DMS79 treated with DMSO at 0.1 percent for 48 hours (cell line): ENCODE results near the gene CTNND2.

Experiments
- DNase-seq: peaks from one replicate; lab custom pipeline; 2025; lab: John Stamatoyannopoulos, UW

CTNND2 gene, protein sequence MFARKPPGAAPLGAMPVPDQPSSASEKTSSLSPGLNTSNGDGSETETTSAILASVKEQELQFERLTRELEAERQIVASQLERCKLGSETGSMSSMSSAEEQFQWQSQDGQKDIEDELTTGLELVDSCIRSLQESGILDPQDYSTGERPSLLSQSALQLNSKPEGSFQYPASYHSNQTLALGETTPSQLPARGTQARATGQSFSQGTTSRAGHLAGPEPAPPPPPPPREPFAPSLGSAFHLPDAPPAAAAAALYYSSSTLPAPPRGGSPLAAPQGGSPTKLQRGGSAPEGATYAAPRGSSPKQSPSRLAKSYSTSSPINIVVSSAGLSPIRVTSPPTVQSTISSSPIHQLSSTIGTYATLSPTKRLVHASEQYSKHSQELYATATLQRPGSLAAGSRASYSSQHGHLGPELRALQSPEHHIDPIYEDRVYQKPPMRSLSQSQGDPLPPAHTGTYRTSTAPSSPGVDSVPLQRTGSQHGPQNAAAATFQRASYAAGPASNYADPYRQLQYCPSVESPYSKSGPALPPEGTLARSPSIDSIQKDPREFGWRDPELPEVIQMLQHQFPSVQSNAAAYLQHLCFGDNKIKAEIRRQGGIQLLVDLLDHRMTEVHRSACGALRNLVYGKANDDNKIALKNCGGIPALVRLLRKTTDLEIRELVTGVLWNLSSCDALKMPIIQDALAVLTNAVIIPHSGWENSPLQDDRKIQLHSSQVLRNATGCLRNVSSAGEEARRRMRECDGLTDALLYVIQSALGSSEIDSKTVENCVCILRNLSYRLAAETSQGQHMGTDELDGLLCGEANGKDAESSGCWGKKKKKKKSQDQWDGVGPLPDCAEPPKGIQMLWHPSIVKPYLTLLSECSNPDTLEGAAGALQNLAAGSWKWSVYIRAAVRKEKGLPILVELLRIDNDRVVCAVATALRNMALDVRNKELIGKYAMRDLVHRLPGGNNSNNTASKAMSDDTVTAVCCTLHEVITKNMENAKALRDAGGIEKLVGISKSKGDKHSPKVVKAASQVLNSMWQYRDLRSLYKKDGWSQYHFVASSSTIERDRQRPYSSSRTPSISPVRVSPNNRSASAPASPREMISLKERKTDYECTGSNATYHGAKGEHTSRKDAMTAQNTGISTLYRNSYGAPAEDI (N-terminal part only)

DNA sequence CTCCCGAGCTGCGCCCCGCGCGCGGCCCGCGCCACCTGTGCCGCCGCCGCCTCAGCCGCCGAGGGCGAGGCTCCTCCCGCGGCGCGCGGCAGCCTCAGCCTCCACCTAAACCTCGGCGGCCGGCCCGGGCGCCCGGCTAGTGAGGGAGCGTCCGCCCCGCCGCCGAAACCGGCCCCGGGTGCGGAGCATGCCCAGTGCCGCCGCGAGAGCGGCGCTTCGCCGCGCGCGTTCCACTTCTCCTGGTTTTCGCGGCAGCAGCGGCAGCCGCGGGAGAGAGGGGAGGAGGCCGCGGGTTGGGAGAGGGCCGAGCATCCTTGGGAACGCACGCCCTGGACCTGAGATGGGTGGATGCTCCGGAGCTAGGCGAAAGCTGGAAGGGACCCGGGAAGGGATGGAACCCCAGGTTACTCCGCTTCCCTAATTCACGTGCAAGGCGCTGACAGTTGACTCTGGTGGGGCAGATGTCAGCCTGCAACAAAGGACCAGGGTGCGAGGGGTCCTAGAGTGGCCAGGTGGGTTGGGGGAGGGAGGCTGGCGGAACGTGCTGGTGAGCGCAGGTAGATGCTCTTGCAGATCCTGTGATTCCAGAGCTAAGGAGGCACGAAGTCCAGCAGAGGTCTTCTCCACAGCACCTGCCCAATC is at the start of gene CTNND2:
Gene CTNND2 (minus strand): TSS at position 182 of the 642 bp plus-strand sequence. CDS start 593 bp downstream, outside the sequence.
- peak; percentile 47 for DNase-seq

DNA sequence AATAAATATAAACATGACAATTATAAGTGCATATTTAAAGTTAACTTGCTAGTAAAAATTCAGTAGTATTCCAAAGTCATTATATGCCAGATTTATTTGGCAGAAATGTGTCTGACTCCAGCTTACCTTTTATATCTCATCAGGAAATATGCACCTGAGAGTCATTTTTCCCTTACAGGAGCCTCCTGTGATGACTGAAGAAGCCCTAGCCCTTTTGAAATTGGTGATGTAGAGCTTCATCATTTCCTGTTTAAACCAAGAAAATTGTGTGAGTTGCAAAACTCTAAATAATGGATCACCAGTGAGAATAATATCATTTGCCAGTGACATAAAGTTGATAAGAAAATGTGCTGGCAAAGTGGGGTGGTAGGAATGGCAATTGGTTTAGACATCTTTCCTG is 42.1 kb upstream of the CTNND2 start:
- DNase-seq, result no peak

DNA sequence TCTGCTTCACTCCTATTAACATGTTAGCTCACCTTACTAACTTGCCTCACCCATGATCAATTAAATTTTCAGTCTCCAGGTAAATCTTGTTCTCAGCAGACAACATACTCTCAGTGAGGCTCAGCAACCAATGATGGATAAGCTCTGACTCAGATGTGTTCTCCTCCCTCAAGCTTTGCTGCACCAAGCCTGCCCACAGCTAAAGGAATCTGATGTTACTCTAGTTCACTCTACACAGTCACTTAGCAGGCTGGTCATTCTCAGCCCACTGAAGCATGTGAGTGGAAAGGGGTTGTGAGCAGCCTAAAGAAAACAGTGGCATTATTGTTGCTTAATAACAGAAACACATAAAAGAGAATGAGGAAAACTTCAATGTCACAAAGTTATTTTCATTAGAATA is 37.3 kb upstream of the CTNND2 start:
- no peak for DNase-seq

DNA sequence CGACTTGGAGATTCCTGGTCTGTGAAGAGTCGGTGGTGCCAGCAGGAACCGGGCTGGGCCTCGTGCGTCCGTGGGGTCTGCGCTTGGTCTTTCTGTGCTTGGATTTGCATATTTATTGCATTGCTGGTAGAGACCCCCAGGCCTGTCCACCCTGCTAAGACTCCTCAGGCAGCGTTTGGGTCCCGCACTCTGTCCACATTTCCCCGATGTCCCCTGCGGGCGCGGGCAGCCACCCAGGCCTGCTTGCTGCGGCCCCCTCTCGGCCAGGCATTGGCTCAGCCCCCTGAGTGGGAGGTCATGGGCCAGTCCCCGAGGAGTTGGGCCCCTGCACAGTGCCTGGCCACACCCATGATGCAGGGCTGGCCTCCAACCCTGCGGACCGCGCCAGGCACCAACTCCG is 27.4 kb upstream of the CTNND2 start:
- DNase-seq, result no peak

DNA sequence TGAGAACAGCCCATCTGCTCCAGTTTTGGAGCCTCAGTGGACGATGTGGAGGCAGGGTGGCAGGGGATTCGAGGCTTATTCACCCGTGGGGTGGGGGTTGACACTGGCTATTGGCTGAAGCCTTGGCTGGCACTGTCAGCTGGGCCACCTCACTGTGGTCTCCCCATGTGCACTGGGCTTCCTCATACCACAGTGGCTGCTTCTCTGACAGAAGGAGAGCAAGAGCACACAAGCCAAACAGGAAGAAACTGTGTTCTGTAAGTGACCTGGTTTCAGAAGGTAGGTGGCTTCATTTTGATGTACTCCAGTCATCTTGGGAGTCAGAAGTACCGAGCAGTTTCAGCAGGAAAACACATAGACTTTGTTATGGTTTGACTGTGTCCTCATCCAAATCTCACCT is 24.7 kb upstream of the CTNND2 start:
- DNase-seq, result no peak

DNA sequence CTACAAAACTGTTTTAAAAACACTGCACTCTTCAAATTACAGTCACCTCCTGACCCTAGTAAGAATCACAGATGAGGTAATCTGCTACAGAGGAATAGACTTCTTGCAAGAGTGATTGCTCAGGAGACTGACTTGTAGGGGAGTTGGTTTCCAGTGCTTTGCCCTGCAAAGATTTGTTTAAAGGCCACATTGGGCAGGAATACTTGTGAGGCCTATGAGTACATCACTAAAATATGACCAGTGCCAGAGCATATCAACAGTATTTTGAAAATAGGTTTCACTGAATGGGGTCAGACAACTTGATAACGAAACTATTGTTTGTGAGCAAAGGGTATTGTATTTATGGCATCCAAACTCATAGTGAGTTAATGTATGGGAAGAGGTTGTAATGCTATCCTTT is 21.5 kb upstream of the CTNND2 start:
- no peak for DNase-seq

DNA sequence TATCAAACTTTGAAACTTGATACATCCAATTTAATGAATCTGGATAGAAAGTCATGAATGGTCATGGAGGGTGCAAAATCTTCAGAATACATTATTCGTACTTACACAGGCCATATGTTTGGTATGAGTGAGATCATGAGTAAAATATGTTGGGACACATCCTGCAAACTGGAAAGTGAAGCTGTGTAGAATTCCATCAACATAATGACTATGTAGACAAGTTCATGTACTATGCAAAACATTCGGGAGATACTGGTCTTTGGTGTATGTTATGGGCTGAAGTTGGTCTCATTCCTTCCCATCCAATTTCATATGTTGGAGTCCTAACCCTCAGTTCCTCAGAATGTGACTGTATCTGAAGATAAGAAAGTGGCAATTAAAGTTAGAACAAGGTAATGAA is 18.1 kb upstream of the CTNND2 start:
- DNase-seq, result no peak

DNA sequence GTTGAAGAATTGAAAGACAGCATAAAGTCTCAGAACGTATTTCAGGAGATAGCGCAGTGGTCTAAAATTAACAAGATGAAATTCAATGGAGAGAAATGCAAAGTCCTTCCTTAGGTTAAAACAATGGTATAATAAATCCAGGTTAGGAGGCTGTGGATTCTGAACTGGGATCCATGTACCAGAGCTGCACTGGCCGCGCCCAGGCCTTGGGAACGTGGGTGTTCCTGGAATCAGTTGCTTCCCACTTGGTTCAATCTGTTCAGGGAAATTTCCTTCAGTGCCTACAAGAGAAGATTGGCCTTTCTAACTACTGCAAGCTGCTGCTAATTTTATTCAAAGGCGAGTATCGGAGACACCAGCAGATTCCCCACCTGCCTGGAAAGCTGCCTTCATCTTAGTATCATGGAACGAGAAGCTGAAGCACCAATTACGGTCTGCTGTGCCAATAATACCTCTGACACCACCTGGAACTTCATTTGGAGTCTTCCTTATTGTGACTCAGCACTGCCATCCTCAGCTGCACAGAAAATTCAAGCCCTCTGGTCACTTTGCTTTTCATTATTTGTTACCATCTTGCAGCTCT is 14.3 kb upstream of the CTNND2 start:
- no peak for DNase-seq

DNA sequence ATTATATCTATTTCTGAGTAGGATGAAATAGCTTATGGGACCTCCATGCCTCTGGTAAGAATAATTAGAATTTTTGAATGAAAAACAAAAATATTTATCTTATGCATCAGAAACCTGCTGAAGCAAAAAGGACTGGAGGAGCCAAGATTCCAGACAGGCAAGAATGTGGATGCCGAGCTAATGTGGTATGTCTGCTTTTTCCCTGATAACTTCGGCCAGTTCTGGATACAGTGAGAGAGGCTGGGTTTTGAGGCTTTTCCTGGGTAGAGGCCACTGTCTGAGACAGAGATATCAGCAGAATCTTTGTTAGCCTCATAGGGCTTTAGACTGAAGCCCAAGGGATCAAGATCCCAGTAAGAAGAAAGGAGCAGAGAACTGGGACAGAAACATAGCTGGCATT is 5.2 kb upstream of the CTNND2 start:
- DNase-seq, result no peak

DNA sequence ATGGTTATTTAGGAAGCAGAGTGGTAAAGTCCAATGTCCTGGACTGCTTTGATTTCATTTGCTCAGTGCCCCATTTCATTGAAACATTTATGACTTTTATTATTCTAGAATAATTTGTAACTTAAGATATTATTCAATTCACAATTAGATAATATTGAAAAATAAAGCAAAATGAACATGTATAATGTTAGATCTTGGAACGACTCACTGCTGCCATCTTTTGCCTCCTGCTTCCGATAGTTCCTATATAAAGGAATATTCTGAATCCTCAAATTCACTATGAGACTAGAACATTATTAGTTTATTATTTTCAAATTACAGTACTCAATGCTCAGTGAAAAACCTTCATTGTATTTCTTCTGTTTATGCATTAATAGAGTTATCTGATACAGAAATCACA is 2.3 kb upstream of the CTNND2 start:
- no peak for DNase-seq

DNA sequence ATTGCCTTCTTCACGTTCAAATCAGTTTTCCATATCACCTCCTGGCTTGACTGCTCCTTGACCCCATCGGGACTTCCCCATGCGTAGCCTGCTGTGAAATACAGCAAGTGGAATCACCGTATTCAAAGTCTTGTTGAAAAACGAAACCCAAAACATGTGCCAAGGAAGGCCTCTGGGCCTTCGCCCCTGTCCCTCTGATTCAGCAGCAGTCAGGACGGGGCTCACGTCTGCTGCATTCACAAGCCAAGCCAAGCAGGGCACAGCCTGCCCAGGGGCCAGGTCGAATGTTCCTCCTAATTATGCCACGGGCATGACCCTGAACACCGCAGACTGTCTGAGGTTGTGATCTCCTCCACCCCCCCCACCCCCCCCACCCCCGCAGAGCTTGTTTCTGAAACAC is 960 bp upstream of the CTNND2 start:
- DNase-seq, result no peak

DNA sequence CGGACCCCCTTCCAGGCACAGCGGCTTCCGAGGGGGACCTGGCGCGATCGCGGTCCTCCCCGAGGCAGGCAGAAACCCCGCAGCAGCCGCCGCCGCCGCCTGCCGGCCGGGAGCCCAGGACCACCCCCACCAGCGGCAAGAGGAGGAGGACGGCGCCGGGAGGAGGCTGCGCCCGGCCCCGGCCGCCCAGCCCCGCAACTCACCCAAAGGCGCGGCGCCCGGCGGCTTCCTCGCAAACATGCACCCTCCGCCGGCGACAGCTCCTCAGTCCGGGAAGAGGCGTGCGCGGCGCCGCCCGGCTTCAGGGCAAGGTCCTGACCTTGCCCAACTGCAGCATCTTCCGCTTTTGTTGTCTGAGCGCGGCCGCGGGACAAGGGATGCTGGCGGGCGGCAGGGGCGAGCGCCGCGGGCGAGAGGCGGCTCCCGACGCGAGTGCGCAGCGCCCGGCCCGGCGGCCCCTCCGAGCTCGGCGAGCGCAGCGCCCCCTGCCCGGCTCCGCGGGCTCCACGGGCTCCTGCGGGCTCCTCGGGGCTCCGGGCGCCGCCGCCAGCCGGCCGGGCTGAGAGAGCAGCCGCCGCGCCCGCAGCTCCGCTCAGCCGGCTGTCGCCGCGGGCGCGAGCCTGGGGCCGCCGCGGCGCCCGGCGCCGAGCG is 507 bp downstream of the CTNND2 start:
- DNase-seq, result peak; percentile 3

DNA sequence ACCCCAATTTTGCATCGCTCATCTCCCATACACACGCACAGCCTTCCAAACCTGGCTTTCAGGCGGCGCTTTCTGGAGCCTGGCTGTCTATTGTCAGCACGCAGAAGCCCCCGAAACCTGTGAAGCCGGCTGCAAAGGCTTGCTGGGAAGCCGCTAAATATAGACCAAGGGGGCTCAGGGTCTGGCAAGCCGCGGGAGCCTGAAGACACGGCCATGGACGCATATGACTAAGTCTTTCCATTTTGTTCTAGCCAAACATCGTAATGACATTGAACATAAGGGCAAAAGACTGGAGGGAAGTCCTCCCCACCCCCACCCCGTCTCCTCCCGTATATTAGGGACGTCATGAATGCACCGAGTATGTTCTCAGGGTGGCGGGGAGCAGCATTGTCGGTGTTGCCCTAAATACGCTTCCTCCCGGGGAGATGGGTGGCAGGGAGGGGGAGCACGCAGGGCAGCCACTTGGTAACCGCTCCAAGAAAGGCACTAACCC is 1.1 kb downstream of the CTNND2 start:
- DNase-seq, result no peak

DNA sequence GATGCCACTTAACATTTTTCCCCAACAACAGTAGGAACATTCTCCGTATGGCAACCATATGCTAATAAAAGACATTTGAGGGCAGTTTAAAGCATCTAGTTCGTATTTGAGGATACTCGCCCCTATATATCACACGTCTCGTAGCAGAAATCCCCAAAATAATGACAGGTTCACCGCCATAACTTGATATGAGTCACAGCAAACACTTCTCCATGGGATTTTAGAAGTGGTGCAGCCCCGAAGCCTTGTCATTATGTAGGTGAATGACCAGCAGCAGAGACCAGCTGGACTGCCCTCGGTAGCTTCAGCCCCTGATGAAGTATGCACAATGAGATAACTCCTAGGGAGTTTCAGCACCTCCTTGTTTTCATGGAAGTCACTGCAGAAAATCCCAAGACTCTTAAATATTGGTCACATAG is 2.0 kb downstream of the CTNND2 start:
- DNase-seq, result no peak

DNA sequence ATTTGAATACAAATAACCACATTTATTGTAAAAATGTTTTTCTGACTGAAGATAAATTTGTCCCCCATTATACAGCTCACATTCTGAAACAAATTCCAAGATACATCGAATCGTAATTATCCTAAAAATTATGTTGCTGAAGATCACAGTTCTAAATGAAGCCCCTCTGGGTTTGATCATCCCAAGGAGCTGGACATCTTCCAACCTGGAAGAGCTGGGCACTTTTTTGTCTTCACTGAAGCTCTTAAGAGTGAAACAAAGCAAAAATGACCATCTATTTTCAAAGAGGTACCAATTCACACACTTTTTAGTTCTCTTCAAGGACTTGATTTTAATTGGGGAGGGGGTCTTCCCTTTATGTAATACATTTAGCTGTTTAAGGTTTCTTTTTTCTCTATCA is 5.5 kb downstream of the CTNND2 start:
- no peak for DNase-seq

DNA sequence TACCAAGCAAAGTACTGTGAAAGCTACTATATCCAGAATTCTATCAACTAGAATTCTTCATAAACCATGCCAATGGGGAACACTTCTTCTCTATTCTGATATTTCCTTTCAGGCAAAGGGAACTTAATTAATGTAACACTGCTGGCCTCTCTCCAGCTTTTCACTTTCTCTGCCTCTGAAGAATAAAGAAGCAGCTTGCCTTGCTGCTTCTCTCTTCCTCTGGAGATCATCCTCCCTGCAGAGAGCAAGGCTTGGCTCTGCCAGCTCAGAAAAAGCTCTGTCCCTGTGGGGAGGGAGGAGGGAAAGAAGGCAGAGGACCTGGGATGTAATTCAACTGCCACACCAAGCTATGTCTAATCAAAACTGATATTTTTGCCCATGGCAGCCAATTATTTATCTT is 6.5 kb downstream of the CTNND2 start:
- no peak for DNase-seq

DNA sequence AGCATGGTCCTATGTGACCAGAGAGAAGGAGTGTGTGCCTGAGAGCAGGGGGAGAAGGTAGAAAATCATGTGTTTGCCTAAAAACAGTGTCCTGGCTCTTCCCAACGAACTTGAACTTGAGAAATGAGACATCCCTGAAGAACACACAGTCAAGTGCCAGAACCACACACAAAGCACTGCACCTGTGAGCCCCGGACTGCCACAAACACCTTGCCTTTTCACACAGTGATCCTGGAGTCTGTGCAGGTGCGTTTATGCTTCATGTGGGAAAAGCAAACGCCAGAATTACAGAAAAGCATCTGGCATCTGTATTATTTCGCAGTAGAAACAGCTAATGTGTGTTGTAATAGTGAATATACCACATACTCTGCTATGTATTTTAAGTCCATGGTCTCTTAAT is 9.3 kb downstream of the CTNND2 start:
- no peak for DNase-seq

DNA sequence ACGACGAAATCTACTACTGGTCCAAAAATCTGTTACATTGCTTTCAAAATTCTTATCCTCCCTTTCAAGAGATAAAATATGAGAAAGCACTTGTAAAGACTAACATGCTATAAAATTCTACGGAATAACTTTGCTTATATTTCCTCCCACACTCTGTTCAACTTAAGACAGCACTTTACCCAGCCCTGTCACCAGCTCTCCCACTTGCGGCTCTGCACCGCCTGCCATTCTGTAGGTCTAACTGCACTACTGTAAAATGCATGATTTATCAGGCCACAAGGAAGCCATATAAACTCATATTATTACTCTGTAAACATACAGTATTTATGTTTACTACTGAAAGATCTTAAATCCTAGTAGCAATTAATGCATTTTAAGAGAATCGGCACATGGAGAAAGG is 11.4 kb downstream of the CTNND2 start:
- DNase-seq, result no peak

DNA sequence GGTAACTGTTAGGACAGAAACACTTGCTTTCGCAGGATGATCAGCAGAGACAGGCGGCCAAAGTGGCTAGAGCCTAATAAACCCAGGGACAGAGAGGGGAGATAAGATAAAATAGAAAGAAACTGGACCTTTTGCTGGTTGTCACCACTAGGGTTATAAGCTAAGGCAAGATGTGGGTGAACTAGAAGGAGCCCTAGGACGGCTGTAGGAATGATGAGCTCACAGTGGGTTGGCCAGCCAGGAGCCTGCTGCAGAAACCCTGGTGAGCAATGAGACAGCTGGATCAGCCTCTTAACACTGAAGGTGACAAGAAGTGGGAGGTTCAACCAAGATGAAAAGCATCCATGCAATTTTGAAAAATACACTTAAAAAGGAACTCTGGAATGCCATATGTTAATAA is 13.5 kb downstream of the CTNND2 start:
- DNase-seq, result no peak

DNA sequence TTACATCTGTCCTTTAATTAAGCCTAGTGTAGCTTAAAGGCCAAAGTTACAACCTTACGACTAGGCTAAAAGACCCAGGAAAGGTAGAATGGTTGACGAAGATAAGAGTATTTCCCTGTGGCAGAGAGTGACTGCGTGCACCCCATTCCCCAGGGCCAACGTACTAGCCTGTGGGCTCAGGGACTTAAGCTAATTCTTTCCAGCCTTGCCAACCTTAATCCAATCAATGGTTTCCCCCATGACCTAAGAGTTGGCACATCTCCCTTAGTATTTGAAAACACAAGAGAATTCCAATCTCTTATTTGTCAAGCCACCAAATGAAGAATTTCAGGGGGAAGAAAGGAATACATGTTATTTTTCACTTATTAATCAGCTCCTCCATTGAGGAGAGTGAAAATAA is 16.0 kb downstream of the CTNND2 start:
- no peak for DNase-seq

DNA sequence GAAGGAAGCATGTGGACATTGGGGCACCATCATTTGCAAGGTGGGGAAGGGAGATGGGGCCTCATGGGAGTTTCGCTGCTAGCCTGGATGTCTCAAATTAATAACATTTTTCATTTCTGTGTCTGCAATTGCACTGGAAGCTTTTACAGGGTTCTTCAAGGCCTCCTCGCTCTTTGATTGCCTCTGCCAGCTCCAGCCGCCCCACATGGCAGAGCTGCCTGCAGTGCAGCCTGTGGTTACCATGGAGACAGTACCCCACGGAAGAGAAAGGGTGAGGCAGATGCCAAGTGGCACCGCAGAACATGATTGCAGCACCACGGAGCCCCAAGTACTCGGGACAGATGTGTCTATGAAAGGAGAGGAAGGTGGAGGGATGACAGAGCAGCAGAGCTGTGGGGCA is 25.4 kb downstream of the CTNND2 start:
- no peak for DNase-seq
